Breast epithelium (tissue), 3 donors: ENCODE data around the gene CAV1.

Experiments used
- POLR2AphosphoS5 ChIP-seq, 3 donors: sonication (generic); formaldehyde crosslinking; IDR thresholded peaks; one replicate each; pipeline ENCODE4 v1.6.1; 2017; ENCODE audit warnings: antibody characterized with exemption in 3 of 3
- TF ChIP-seq, protein P1 (sequence below), 3 donors: fragments of 450-650 bp; IDR thresholded peaks; one replicate each; pipeline ENCODE4 v1.5.1; 2016 to 2017; ENCODE audit warnings: antibody characterized with exemption in 3 of 3, mild to moderate bottlenecking in 3 of 3, moderate library complexity in 3 of 3

DNA sequence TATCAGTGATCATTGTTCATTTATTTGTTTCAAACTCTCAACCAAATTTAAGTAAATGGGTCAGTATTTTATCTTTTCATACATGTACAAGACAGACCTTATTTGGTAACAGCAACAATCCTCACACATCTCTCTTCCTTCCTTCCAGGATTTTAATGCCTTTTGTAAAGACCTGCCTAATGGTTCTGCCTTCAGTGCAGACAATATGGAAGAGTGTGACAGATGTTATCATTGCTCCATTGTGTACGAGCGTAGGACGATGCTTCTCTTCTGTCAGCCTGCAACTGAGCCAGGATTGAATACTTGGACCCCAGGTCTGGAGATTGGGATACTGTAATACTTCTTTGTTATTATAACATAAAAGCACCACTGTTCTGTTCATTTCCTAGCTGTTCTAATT lies 19.0 kb upstream of the CAV1 start:
- TF ChIP-seq, protein P1, sequence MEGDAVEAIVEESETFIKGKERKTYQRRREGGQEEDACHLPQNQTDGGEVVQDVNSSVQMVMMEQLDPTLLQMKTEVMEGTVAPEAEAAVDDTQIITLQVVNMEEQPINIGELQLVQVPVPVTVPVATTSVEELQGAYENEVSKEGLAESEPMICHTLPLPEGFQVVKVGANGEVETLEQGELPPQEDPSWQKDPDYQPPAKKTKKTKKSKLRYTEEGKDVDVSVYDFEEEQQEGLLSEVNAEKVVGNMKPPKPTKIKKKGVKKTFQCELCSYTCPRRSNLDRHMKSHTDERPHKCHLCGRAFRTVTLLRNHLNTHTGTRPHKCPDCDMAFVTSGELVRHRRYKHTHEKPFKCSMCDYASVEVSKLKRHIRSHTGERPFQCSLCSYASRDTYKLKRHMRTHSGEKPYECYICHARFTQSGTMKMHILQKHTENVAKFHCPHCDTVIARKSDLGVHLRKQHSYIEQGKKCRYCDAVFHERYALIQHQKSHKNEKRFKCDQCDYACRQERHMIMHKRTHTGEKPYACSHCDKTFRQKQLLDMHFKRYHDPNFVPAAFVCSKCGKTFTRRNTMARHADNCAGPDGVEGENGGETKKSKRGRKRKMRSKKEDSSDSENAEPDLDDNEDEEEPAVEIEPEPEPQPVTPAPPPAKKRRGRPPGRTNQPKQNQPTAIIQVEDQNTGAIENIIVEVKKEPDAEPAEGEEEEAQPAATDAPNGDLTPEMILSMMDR (IDR thresholded peaks at IDR 0.05), result no peak
- no peak for TF ChIP-seq POLR2AphosphoS5 (IDR thresholded peaks at IDR 0.05)
